DND-41 (cell line): ENCODE data around the gene GALNT1.

ENCODE experiments used
- EZH2 ChIP-seq: IDR thresholded peaks from 3 replicates; pipeline ENCODE4 v1.6.1; 2012; ENCODE audit warnings: borderline replicate concordance, low read depth, mild to moderate bottlenecking, moderate library complexity, low read length, inconsistent platforms; ENCODE audit not compliant: severe bottlenecking
- TF ChIP-seq, protein P1 (sequence below): IDR thresholded peaks from 2 replicates; pipeline ENCODE4 v1.5.1; 2012; ENCODE audit warnings: borderline replicate concordance, low read length, moderate library complexity, mild to moderate bottlenecking; ENCODE audit not compliant: poor library complexity, severe bottlenecking; ENCODE audit errors: extremely low read depth

GRCh38 chr18:35715139-35715538 lies 133.6 kb downstream of the GALNT1 start:
- TF ChIP-seq, protein P1, sequence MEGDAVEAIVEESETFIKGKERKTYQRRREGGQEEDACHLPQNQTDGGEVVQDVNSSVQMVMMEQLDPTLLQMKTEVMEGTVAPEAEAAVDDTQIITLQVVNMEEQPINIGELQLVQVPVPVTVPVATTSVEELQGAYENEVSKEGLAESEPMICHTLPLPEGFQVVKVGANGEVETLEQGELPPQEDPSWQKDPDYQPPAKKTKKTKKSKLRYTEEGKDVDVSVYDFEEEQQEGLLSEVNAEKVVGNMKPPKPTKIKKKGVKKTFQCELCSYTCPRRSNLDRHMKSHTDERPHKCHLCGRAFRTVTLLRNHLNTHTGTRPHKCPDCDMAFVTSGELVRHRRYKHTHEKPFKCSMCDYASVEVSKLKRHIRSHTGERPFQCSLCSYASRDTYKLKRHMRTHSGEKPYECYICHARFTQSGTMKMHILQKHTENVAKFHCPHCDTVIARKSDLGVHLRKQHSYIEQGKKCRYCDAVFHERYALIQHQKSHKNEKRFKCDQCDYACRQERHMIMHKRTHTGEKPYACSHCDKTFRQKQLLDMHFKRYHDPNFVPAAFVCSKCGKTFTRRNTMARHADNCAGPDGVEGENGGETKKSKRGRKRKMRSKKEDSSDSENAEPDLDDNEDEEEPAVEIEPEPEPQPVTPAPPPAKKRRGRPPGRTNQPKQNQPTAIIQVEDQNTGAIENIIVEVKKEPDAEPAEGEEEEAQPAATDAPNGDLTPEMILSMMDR = no peak
- TF ChIP-seq EZH2 = no peak
